ENCODE measurements around the gene ARSI. TPM values are rescaled to one million over a fixed set of nuclear protein-coding genes. Genes with fewer than 3 reads are reported as not detected.

The ARSI gene
- total RNA-seq, 6 donors from 2014 or later = 0.78 to 6.3 (median 2.8) TPM

- H3K9me3 ChIP-seq = no peaks in the 10 kb centered on the region
- no peak overlapping the region for H3K27ac ChIP-seq
- H3K27me3 ChIP-seq = no peaks in the 10 kb centered on the region
- no peak overlapping the region for H3K4me3 ChIP-seq
- DNase-seq (no peak), ATAC-seq (ENCODE audit: low FRiP score in 2 of 2) (no peak)
- no peaks in the 10 kb centered on the region for H3K4me1 ChIP-seq
- no peaks in the 10 kb centered on the region for H3K36me3 ChIP-seq
- TF ChIP-seq EP300 (IDR thresholded peaks at IDR 0.05) = no peak
- TF ChIP-seq POLR2AphosphoS5 (IDR thresholded peaks at IDR 0.05) = no peak
- TF ChIP-seq, protein P1, sequence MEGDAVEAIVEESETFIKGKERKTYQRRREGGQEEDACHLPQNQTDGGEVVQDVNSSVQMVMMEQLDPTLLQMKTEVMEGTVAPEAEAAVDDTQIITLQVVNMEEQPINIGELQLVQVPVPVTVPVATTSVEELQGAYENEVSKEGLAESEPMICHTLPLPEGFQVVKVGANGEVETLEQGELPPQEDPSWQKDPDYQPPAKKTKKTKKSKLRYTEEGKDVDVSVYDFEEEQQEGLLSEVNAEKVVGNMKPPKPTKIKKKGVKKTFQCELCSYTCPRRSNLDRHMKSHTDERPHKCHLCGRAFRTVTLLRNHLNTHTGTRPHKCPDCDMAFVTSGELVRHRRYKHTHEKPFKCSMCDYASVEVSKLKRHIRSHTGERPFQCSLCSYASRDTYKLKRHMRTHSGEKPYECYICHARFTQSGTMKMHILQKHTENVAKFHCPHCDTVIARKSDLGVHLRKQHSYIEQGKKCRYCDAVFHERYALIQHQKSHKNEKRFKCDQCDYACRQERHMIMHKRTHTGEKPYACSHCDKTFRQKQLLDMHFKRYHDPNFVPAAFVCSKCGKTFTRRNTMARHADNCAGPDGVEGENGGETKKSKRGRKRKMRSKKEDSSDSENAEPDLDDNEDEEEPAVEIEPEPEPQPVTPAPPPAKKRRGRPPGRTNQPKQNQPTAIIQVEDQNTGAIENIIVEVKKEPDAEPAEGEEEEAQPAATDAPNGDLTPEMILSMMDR (IDR thresholded peaks at IDR 0.05) = no peak
- no peak for TF ChIP-seq POLR2A (IDR thresholded peaks at IDR 0.05)
- 51 to 65% methylated on average over 7 to 11 of the region's 12 CpGs for WGBS, 2 donors
Measured at GRCh38 chr5:150270541-150271295, 32.0 kb downstream of the ARSI start.

GRCh38 chr5:150266871-150267291 is 35.8 kb downstream of the ARSI start:
- 80 to 81% methylated on average over 3 to 4 of the region's 4 CpGs for WGBS, 2 donors
- TF ChIP-seq POLR2AphosphoS5 (IDR thresholded peaks at IDR 0.05) (no peak), POLR2A (IDR thresholded peaks at IDR 0.05) (no peak), EP300 (IDR thresholded peaks at IDR 0.05) (no peak)
- TF ChIP-seq, protein P1 (IDR thresholded peaks at IDR 0.05) = no peak
- H3K4me3 ChIP-seq = no peak overlapping the region
- H3K9me3 ChIP-seq = no peaks in the 10 kb centered on the region
- H3K27me3 ChIP-seq = no peaks in the 10 kb centered on the region
- no peaks in the 10 kb centered on the region for H3K36me3 ChIP-seq
- H3K27ac ChIP-seq = no peak overlapping the region
- DNase-seq = no peak
- no peak for ATAC-seq (ENCODE audit: low FRiP score in 2 of 2)
- peaks cover 0 to 3% (median 1%) of the 10 kb centered on the region in 4 donors for H3K4me1 ChIP-seq

DNA sequence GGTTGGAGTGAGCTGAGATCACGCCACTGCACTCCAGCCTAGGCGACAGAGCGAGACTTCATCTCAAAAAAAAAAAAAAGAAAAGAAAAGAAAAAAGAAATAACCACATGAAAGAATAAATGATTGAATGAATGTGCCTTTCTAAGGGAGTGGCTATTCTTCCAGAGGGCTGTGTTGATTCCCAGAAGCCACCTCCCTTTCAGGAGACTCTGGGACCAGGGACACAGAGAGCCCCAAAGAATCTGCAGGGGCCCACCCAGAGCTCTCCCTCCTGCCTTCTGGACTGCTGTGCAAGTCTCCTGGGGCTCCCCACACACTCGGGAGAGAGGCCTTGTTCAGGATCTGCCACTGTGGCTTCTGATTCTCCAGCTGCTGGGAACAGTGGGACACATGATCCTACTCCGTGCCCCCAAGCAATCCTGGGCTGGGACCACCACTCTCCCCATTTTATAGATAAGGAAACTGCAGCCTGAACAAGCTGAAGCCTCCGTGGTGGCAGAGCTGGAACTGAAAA is 36.8 kb downstream of the ARSI start:
- WGBS, 2 donors = 78 to 79% methylated on average over 6 of the region's 6 CpGs
- H3K27ac ChIP-seq = no peak overlapping the region
- no peak for DNase-seq

GRCh38 chr5:150264667-150265603 is 37.8 kb downstream of the ARSI start:
- H3K27me3 ChIP-seq = no peaks in the 10 kb centered on the region
- no peak overlapping the region for H3K27ac ChIP-seq
- H3K4me1 ChIP-seq = peaks cover 0 to 3% (median 1%) of the 10 kb centered on the region in 4 donors
- DNase-seq = no peak
- no peaks in the 10 kb centered on the region for H3K36me3 ChIP-seq
- H3K9me3 ChIP-seq = no peaks in the 10 kb centered on the region
- no peak for ATAC-seq (ENCODE audit: low FRiP score in 2 of 2)
- 87 to 88% methylated on average over 18 to 23 of the region's 23 CpGs for WGBS, 2 donors
- no peak overlapping the region for H3K4me3 ChIP-seq
- no peak for TF ChIP-seq POLR2AphosphoS5 (IDR thresholded peaks at IDR 0.05)
- TF ChIP-seq EP300 (IDR thresholded peaks at IDR 0.05) = no peak
- TF ChIP-seq POLR2A (IDR thresholded peaks at IDR 0.05) = no peak
- TF ChIP-seq, protein P1 (IDR thresholded peaks at IDR 0.05) = no peak

More for the DNA sequence above, 36.8 kb downstream of the ARSI start:
- no peaks in the 10 kb centered on the region for H3K36me3 ChIP-seq
- no peaks in the 10 kb centered on the region for H3K9me3 ChIP-seq
- H3K4me1 ChIP-seq = peaks cover 0 to 3% (median 1%) of the 10 kb centered on the region in 4 donors
- TF ChIP-seq, protein P1 (IDR thresholded peaks at IDR 0.05) = no peak
- no peak for TF ChIP-seq EP300 (IDR thresholded peaks at IDR 0.05)
- TF ChIP-seq POLR2AphosphoS5 (IDR thresholded peaks at IDR 0.05) = no peak
- no peak for TF ChIP-seq POLR2A (IDR thresholded peaks at IDR 0.05)
- H3K27me3 ChIP-seq = no peaks in the 10 kb centered on the region
- ATAC-seq (ENCODE audit: low FRiP score in 2 of 2) = no peak
- H3K4me3 ChIP-seq = no peak overlapping the region

Data from upper lobe of left lung (tissue), 6 donors.